Measurements from ENCODE around the gene KCNH1.

KCNH1 gene

DNA sequence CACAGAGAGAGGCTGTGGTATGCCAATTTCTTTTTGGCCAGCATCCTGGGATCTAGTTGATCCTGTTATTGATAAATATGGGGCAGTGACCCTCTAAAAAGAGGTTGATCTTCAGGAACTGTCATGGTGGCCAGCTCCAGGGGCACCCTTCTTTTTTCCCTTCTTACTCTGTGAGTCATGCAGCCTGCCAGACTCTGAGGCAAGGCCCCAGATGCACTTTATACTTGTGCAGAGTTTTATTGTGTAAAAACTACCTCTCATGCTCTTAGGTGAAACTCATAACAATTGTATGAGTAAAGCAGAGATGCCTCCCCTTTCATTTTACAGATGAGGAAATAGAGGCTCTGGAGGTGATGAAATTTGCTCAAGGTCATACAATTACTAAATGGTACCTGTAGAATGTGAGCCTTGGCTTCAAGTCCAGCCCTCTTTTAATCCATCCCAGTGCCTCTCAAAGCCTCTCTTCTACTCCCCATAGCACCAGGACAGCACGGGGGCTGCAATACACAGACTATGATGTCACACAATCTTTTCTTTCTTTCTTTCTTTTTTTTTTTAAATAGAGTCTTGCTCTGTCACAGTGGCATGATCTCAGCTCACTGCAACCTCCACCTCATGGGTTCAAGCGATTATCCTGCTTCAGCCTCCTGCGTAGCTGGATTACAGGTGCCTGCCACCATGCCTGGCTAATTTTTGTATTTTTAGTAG, 387.8 kb downstream of the KCNH1 start:
- no peak for DNase-seq

DNA sequence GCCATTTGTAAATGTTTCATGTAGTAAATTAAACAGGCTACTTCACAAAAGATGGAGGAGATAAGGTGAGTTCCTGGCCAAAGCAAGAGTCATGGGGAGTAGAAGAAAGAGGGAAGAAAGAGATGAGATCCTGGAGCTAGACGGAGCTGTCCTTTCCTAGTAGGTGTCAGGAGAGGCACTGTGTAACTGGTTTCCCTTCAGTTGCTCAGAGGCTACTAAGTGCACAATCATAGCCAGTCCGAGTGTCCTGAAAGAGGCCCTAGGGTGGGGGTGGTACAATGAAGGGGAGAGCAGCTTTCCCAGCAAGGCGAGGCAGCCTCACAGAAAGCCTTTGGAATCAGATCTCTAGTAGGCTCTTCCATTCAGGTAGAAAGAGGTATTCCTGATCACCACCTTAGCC, 390.9 kb downstream of the KCNH1 start:
- no peak for DNase-seq

DNA sequence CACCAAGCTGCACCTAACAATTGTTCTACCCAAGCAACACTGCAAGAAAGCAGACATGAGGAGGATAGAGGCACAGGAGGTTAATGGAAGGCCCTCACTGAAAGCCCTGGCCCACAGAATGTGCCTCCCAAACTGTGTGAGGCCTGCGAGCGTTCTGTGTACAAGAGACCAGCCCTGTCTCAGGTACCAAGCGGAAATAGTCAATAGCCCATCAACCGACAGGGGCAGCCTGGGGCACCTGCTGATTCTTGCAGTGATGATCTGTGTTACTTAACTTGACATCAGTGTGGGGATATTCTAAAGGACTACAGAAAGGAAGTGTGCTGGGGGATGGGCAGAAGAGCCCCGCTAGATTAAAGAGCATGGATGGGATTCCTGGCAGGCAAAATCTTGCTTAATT, 392.4 kb downstream of the KCNH1 start:
- no peak for DNase-seq

DNA sequence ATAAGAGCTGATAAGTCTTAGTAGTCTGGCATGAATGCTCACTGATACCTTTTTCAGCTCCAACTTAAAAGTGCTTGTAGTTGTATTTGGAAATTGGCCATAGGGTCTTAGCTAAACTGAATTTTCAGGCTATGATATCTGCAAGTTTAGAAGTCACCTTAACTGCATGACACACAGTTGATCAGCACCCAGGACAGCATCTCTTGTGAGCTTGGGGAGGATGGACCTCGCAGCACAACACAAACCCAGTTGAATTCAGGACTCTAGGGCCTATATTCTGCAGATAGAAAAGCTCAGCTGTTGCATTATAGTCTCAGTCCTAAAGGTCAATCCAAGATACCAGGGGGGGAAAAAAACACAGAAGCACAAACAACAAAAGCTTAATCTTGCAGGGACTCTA, 394.3 kb downstream of the KCNH1 start:
- DNase-seq: no peak

DNA sequence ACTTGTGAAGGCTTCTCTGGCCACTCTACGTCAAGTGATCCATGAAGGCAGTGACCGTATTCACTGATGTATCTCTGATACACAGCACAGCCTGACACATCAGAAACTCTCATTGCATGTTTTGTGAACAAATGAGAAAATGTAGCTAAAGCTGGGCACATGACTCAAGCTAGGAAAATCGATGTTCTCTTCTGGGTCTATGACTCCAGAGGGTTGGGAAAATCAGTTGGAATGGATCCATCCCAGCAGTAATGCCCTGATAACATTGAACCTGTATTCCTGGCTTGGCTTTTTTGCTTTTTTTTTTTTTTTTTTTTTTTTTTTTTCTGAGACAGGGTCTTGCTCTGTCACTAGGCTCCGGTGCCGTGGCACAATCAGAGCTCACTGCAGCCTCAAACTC, 395.7 kb downstream of the KCNH1 start:
- DNase-seq: no peak

DNA sequence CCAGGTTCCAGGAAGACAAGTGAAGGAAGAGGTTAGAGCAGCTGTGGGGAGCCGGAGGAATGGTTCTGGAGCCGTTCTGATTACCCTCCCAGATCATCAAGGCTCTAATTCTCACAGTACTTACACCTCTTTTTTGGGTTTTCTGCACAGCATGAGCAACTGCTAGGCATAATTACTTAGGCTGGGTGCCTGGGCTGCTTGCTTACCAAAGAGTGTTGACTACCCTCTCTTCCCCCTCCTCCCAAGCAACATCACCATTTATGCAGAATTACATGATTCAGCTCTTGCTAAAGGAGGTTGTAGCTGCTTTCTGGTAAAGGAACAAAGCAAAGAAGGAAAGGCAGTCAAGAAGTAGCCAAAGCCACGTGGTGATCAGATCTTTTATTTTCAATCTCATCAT, 397.2 kb downstream of the KCNH1 start:
- no peak for DNase-seq

DNA sequence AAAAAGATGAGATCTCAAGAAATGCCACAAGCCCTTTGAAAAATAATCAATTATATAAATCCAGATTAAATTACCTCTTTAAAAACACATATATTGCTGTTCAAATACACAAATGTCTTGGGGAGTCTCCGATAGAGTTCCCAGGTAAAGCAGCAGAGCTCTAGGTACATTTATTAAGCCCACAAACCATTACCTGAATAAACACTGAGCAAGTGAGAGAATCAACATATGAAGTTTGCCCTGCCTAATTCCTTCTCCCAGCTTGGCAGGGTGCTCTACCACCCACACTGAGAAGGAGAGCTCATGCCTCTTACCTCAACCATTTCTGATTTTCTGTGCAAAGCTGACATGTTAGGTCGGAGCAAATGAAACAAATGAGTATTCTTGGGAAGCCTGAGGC, 402.4 kb downstream of the KCNH1 start:
- DNase-seq: no peak

DNA sequence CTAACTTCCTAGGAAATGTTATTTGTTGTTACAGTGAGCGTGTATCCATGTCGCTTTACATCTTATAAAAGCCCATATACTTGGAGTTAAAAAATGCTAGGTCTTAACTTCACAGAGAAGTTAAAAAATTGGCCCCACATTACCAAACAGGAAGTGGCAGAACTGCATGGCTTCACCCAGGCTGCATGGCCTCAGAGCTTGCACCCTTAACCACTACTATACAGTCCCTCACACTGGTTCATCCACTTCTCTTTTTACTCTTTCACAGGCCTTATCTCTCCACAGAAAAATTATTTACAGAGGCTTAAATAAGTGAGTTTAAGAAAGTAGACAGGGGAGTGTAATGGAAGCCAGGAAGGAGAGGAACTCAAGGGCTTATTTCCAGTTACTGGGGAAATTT, 402.8 kb downstream of the KCNH1 start:
- no peak for DNase-seq

DNA sequence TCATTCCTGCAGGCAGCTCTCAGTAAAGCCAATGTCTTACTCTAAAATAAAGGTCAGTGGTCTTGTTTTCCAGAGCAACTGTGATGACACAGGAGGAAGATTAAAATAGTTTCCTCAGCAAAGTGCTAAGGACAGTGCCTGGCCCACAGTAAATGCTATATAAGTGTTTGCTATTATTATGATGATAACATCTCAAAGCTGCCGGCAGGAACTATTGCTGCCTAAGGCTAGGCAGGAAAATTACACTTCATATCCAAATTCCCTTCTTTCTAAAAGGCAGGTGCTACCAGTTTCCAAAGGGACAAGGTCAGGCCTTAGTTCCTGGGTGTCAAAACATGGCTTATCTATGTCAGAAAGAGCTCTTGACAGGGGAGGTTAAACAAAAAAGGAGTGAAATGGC, 403.9 kb downstream of the KCNH1 start:
- no peak for DNase-seq

DNA sequence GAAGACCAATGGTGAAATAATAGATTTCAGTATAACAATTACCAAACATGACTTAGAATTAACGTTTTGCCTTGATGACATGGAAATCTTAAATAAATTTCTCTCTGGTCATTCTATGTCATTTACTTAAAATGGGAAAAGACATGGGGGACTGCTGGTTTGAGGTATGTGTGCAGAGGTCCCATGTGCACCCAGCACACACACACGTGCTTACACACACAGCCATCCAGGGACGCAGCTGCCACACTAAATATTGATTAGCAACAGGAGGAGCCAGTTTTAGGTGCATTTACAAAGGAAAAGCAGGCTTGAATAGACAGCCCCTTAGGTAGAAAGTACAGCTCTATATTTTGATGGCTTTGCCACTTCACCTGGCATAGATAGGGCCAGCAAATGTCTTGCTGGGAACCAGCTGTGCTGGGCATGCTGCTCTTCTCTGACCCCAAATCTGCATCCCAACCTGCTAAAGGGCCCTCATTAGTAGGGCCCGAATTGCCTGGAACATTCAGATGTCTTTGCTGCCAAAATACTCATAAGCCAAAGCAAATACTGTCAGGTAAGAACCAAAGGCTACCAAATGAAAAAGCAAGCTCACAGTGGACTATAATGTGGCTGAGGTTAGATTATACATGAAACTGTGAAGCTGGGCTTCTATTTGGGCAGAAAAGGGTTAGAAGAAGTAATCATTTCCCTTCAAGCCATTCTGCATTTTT, 405.4 kb downstream of the KCNH1 start:
- DNase-seq: no peak

DNA sequence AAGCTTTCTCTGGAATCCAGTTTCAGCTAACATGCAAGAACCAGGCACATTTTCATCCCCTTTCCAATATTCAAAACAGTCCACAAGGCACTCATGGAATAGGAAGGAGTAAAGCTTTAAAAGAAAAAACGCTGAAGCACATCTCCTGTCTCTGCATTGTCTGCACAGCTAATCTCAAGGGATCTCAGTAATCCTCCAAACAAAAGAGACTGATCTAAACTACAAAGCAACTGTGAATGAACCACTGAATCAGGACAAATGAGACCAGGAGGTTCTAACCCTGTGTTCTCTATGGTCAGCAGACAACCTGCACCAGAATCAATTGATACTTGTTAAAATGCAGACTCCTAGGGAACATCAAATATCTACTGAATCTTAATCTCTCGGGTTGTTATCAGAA, 406.2 kb downstream of the KCNH1 start:
- DNase-seq: no peak

DNA sequence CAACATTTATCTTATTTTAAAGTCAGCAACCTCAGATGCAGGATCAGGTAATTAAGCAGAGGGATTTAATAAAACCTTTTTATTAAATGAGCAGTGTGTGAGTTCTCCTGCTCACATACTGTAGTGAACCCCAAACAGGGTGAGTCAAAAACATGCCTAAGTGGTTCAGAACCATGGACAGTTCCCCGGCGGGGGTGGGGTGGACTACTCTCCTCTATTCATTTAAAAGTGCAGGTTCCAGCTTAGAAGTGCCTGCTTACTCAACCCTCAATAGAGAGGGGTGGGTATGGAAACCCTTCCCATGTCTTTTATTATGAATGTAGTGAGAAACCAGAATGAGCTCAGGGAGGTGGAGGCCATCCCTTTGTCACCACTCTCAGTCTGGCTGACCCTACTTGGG, 407.3 kb downstream of the KCNH1 start:
- peak; percentile 23 for DNase-seq

DNA sequence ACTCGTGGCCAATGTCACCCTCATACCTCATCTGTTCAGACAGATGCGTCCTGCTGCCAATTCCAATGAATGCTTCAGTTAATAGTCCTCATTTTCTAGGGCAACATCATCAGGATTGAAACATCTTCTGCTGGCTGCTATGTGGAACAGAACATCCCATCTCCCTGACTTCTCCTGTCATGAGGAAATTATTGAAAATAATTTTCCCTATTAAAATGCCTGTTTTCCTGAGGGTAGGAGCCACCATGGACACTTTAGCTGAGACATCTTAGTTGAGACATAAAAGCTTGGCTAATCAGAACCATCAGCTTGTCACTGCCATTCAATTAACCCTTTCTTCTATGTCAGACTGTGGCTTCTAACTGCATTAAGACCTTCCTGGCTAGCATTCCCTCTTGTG, 409.2 kb downstream of the KCNH1 start:
- no peak for DNase-seq

DNA sequence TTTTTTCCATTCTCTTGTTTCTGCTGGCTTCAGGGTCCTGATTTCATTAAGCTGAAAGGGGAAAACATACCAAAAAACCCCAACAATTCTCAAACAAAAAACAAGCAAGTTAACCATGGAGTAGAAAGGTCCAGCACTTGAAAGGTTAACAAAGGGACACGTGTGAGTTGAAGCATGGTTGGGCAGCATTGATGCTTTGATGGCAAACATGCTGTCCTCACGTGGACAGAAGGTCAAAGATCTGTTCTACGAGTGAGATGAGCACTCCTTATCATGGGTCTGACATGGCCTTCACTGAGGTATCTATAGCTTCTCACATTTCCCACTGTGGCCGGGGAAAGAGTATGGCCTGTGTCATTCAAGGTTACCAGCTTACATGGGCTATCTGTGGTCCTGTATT, 410.3 kb downstream of the KCNH1 start:
- no peak for DNase-seq

DNA sequence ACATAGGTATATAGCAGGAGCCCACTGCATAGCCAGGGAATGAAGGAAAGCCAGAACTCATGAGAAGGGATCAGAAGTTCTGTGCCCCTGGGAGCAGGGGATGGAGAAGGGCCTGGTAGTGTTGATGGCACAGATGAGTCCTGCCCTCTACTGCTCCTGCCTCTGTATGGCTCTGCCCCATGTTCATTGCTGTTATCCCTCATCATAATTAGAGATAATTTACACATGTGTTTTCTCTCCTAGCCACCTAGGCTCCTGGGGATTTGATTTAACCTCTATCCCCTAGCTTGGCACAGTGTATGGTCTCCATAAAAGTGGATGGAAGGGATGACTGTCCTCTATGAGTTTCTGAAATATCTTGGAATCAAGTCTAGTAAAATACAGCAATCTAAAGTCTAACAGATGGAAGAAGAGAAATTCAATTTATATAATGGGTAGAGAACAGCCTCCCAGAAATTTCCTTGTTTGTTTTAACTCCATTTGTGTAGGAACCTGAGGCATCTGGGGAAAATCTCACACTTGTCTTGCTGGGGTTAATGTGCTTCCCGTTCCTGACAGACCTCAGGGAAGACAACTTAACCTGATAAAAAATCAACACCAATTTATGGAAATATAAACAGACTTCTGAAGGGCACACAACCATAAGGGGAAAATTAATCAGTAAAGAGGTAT, 411.4 kb downstream of the KCNH1 start:
- DNase-seq: no peak

DNA sequence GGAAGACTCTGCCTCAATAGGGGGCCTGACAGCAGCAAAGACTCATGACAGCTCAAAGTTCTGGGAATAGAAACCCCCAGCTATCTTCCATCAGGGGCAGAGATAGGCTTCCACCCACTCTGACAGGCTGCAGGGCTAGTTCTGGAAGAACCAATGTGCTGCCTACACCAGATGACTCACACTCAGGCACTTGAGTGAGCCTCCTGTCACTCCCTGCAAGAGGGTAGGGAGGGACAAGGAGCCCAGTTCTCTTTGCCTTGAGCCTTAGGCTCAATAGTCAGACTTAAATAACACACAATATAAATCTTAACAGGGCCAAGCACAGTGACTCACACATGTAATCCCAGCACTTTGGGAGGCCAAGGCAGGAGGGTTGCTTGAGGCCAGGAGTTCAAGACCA, 418.9 kb downstream of the KCNH1 start:
- no peak for DNase-seq

DNA sequence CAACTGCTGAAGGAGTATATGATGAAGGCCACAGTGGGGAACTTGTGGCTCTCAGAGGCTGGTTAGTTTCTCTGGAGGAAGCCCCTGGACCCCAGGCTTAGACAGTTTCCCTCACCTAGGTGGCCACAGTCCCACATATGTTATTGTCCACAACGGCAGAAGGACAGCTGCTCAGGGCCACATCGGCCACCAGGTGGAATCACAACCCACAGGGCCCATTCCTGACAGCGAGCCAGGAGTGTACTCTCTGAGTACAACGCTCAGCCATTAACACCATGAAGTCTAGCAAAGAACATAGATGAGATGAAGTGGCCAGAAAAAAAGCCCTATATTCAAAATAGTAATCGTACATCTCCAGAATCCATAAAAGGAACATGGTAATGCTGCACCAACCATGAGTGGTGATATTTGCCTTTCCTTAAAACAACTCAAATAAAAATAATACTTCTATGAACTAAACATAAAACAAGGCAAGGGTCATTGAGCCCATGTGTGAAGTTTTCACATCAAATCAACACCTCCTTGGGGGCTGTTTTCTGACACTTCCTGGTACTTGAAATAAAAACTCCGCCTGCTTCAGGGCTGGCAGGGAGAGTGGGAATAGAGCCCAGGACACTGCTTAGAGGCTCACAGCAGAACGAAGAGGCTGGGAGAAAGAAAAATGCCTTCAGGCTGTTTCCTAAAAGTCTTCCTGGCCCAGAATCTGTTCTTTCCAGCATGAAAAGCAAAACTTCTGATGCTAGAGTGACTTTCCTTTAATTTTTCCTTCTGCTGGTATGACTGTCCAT, 421.9 kb downstream of the KCNH1 start:
- DNase-seq: no peak

DNA sequence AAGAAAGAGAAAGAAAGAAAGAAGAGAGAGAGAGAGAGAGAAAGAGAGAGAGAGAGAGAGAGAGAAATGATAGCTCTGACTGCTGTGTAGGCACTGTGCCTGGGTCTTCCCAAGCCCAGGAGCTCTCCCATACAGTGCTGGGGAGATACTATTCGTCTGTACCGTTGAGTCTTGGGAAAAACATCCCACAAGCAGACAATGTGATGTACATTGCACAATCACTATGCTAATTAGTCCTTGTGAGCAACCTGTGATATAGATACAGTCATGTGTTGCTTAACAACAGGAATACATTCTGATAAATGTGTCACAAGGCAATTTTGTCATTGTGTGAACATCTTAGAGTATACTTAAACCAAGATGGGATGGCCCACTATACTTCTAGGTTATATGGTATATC, 424.2 kb downstream of the KCNH1 start:
- DNase-seq: no peak

DNA sequence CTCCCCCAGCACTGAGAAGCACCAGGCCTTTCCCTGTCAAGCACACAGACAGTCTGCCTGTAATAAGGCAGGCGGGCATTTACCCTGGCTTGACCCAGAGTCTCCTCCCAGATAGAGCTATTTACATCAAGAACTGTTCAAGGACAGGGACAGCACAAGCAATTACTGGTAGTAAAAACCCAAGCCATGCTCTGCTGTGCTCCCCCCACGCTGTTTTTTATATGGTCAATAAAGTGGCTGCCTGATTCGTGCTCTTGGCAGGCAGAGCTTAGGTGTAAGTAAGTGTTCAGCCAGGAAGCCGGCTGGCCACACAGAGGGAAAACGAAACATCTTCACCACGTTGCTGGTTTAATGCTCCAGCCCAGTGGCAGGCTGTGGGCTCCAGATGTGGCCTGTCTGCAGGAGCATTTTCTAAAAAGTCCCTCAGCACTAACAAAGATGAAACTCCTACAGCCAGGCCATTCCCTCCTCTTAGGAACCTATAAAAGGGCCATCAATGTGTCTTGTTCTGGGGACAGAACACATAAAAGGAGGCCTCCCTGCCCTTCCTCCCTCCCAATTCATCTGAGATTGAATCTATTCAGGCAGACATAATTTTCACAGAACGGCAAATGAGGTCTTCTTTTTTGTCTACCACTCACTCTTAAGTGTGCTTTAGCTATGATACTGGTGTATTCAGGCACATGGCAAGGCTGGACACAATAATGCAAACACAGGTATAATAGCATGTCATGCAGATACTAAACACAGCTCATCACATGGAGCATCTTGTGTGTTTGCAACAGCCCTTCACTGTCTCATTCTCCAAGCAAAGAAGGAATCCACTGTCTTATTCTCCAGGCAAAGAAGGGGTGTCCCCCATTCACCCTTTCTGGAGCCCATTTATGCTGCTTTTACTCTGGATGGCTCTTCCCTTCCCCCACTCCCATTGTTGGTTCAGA, 426.4 kb downstream of the KCNH1 start:
- DNase-seq: no peak

DNA sequence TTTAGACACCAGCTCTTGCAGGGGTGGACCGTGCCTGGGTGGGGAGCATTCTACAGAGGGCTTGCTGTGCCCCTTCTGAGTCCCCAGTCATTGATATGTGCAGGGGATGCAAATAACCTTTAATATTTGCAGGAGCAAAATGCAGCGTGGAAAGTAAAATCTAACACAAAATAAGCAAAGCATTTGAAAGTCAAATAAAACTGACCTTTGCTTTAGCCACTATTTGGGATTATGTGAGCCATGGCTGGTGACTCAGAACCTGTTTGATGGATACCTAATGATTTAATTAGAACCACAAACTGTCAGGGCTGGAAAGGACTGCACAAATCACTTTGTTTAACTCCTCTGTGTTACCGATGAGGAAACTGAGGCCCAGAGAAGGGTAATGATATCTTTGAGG, 427.7 kb downstream of the KCNH1 start:
- DNase-seq: no peak

DNA sequence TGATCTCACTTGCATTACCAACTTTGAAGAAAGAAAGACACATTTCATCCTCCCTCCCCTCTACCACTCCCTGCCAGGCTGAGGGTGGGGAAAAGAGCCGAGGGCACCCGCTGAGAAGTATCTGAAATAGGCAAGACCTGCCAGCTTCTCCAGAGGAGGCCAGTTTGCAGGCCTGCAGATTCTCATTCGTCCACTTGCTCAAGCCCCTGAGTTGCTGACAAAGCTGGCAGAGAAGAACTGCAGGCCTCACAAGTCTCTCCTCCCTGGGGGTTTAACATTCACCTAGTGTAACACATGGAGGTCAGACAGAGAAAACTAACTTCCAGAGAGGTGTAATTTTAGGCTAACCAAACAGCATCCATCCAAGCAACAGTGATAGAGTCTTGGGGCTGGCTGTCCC, 428.9 kb downstream of the KCNH1 start:
- DNase-seq: no peak

DNA sequence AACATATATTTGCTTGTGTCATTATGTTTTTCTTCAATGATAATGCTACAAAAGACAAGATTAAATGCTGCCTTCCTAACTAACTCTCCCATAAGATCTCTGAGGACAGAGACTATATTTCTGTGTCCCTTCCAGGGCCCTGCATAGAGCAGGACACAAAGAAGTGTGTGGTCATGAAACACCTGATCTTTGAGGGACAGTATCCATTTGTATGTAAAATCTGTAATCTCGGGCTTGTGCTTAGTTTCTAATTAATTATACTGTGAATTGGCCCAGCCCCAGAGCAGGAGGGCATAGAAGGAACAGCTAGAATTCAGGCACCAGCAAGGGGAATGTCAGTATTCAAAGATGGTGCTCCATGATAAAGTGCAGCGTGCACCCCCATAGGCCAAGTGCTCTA, 430.4 kb downstream of the KCNH1 start:
- no peak for DNase-seq
